HepG2 (cell line): ENCODE measurements around the gene MAN2A1. TPM values are rescaled to one million over a fixed set of nuclear protein-coding genes. Genes with fewer than 3 reads are reported as not detected.

Source experiments
- ATAC-seq: fragments of 200-7000 bp; cut with Tn5 transposase; 3 replicates; pipeline ENCODE4 v1.9.1; 2020; ENCODE audit warnings: mild to moderate bottlenecking, moderate library complexity
- BruUV-seq: library from RNA; stranded (reverse); fragments of 400-500 nt; replicated peaks from 2 replicates; lab custom pipeline; 2021; lab: Mats Ljungman, UMichigan
- CTCF ChIA-PET: fragments of 300-600 bp; formaldehyde crosslinking; extraction: SDS; loops from one replicate; lab custom pipeline; 2021; ENCODE audit warnings: low total read pairs, inconsistent platforms, low intra/inter-chr PET ratio; lab: Yijun Ruan, JAX
- POLR2A ChIA-PET: fragments of 350-600 bp; sonication (Branson Sonifier 250); formaldehyde crosslinking; loops from one replicate; lab custom pipeline; 2020; ENCODE audit warnings: antibody characterized with exemption, inconsistent platforms; lab: Yijun Ruan, JAX
- DNase-seq: peaks from one replicate; pipeline ENCODE4 v3.0.0-alpha.2; 2015; ENCODE audit warnings: low spot score
- FAIRE-seq: peaks from 3 replicates; lab custom pipeline; 2011; peaks lifted over from hg19 to GRCh38; lab: Jason Lieb, UNC
- H2AFZ ChIP-seq: one replicate; pipeline ENCODE4 v1.6.1; 2011; ENCODE audit warnings: low read length, inconsistent platforms
- H3K27ac ChIP-seq: fragments of 300-600 bp; 3 replicates; pipeline ENCODE4 v1.8.0; 2011; ENCODE audit warnings: mixed run types, mild to moderate bottlenecking, mixed read lengths, low read length, inconsistent platforms; ENCODE audit not compliant: insufficient read depth; ENCODE audit errors: extremely low read length
- H3K27me3 ChIP-seq, 2 experiments: fragments of 200-600 bp in 1 of 2; 2 replicates in 1 of 2; 3 replicates in 1 of 2; pipeline versions ENCODE4 v1.6.0 to v1.8.0; 2011; ENCODE audit warnings: low read length in 2 of 2, mild to moderate bottlenecking in 2 of 2, moderate library complexity in 2 of 2, inconsistent platforms in 1 of 2; ENCODE audit not compliant: insufficient read depth in 2 of 2, control insufficient read depth in 1 of 2
- H3K36me3 ChIP-seq, 2 experiments: fragments of 200-600 bp in 1 of 2; replicated peaks in 1 of 2; 2 replicates in 1 of 2; 3 replicates in 1 of 2; pipeline versions ENCODE4 v1.5.1 to v1.8.0; 2011; ENCODE audit warnings: low read length in 2 of 2, inconsistent platforms in 1 of 2; ENCODE audit not compliant: insufficient read depth in 2 of 2, control insufficient read depth in 1 of 2
- H3K4me1 ChIP-seq: 2 replicates; pipeline ENCODE4 v1.5.1; 2012; ENCODE audit warnings: low read length, inconsistent platforms; ENCODE audit not compliant: insufficient read depth
- H3K4me2 ChIP-seq: 2 replicates; pipeline ENCODE4 v1.6.0; 2011; ENCODE audit warnings: low read depth, low read length, inconsistent platforms
- H3K4me3 ChIP-seq, 3 experiments: fragments of 200-600 bp in 1 of 3; sonication (generic), shearing (Covaris generic) in 1 of 3; replicated peaks in 1 of 3; 2 replicates each; pipeline ENCODE4 v1.5.1; 2011 to 2016; ENCODE audit warnings: low read length in 3 of 3, inconsistent platforms in 2 of 3, low read depth in 2 of 3, mild to moderate bottlenecking in 2 of 3, control low read depth in 1 of 3, mixed read lengths in 1 of 3; ENCODE audit not compliant: insufficient read depth in 1 of 3
- H3K79me2 ChIP-seq: one replicate; pipeline ENCODE4 v1.6.1; 2011; ENCODE audit warnings: low read length, inconsistent platforms; ENCODE audit not compliant: insufficient read depth
- H3K9ac ChIP-seq: 2 replicates; pipeline ENCODE4 v1.6.0; 2011; ENCODE audit warnings: mild to moderate bottlenecking, low read depth, low read length, inconsistent platforms; ENCODE audit not compliant: insufficient read depth
- H3K9me3 ChIP-seq: 2 replicates; pipeline ENCODE4 v1.5.1; 2012; ENCODE audit warnings: mild to moderate bottlenecking, low read length
- H4K20me1 ChIP-seq: 2 replicates; pipeline ENCODE4 v1.6.0; 2011; ENCODE audit warnings: inconsistent platforms, mild to moderate bottlenecking, low read length, moderate library complexity; ENCODE audit not compliant: insufficient read depth
- ATRX ChIP-seq: sonication (generic); formaldehyde crosslinking; IDR thresholded peaks from 2 replicates; pipeline ENCODE4 v1.4.0; 2020; ENCODE audit warnings: missing genetic modification reagents, borderline replicate concordance
- CTCF ChIP-seq: sonication (generic); formaldehyde crosslinking; IDR thresholded peaks from 2 replicates; pipeline ENCODE4 v1.5.0; 2020; ENCODE audit warnings: mild to moderate bottlenecking, missing genetic modification reagents, moderate library complexity
- IRF1 ChIP-seq: sonication (generic); formaldehyde crosslinking; IDR thresholded peaks from 2 replicates; pipeline ENCODE4 v1.4.0; 2020; ENCODE audit warnings: low read depth, mild to moderate bottlenecking, missing genetic modification reagents
- KLF16 ChIP-seq, 2 experiments: sonication (generic) in 1 of 2; formaldehyde crosslinking in 1 of 2; IDR thresholded peaks; 2 replicates each; pipeline versions ENCODE4 v1.6.1 to v1.8.0; 2016 to 2023; ENCODE audit warnings: missing genetic modification reagents in 2 of 2, missing compliant biosample characterization in 1 of 2
- MYC ChIP-seq: sonication (generic); formaldehyde crosslinking; IDR thresholded peaks from 2 replicates; pipeline ENCODE4 v1.9.0; 2021; ENCODE audit warnings: missing genetic modification reagents, borderline replicate concordance
- NFKB2 ChIP-seq: sonication (generic); formaldehyde crosslinking; IDR thresholded peaks from 2 replicates; pipeline ENCODE4 v1.4.0; 2020; ENCODE audit warnings: missing genetic modification reagents, borderline replicate concordance
- NR2F1 ChIP-seq, 2 experiments: fragments of 450-650 bp in 1 of 2; formaldehyde crosslinking in 1 of 2; IDR thresholded peaks; 2 replicates each; pipeline versions ENCODE4 v1.5.0 to v1.6.1; 2016 to 2020; ENCODE audit warnings: mild to moderate bottlenecking in 1 of 2, missing compliant biosample characterization in 1 of 2, missing genetic modification reagents in 1 of 2, moderate library complexity in 1 of 2
- TEF ChIP-seq: sonication (generic); formaldehyde crosslinking; IDR thresholded peaks from 2 replicates; pipeline ENCODE4 v1.5.0; 2020; ENCODE audit warnings: missing genetic modification reagents
- ZNF350 ChIP-seq: sonication (generic); formaldehyde crosslinking; IDR thresholded peaks from 2 replicates; pipeline ENCODE4 v1.4.0; 2020; ENCODE audit warnings: mild to moderate bottlenecking, low read depth, missing genetic modification reagents, borderline replicate concordance
- ZNF777 ChIP-seq: sonication (generic); formaldehyde crosslinking; IDR thresholded peaks from 2 replicates; pipeline ENCODE4 v1.4.0; 2020; ENCODE audit warnings: missing genetic modification reagents
- ZSCAN9 ChIP-seq: IDR thresholded peaks from 2 replicates; pipeline ENCODE4 v1.6.1; 2016; ENCODE audit warnings: borderline replicate concordance
- in situ Hi-C: cut with HindIII; loops from 2 replicates; pipeline ENCODE4 v1.10.0; 2017; ENCODE audit warnings: low pct_unique_long_range_greater_than_20kb; ENCODE audit not compliant: extremely low pct_ligation_motif_present
- intact Hi-C: fragments of 100-400 bp; cut with micrococcal nuclease; formaldehyde crosslinking; loops from one replicate; pipeline ENCODE4 v1.10.0; 2022; ENCODE audit not compliant: unreplicated experiment
- polyA plus RNA-seq, 8 experiments: library from polyadenylated mRNA; depleted of rRNA in 3 of 8; stranded (reverse) in 7 of 8; unstranded in 1 of 8; fragments of >200 nt; fragmentation: Illumina TruSeq in 4 of 8; extraction: Trizol in 4 of 8; gene quantifications; 2 replicates each; pipeline versions ENCODE4 v1.2.1 to v1.2.3, GENCODE V29; 2011 to 2016; ENCODE audit warnings: low read depth in 4 of 8, missing spikeins in 1 of 8, mixed read lengths in 1 of 8; ENCODE audit not compliant: insufficient read depth in 1 of 8
- total RNA-seq, 5 experiments: library from RNA; depleted of rRNA; stranded (reverse); fragments of >200 nt; fragmentation: Illumina TruSeq; extraction: Trizol; gene quantifications; 2 replicates each; pipeline ENCODE4 v1.2.3, GENCODE V29; 2016; ENCODE audit warnings: low read depth in 1 of 5

The MAN2A1 gene
- total and polyA plus RNA-seq, 2 of the 13 experiments (the other 11 are each of a cell fraction or from before 2014, with no cell fraction given), result 56.2 to 80.5 TPM

GRCh38 chr5:109880907-109881685, 191.4 kb downstream of the MAN2A1 start (continued):
- TF ChIP-seq NR2F1 (CRISPR knock-in tag; IDR thresholded peaks at IDR 0.05), result no peak
- TF ChIP-seq MYC (CRISPR knock-in tag), result no peak
- no peak for TF ChIP-seq NFKB2 (CRISPR knock-in tag)

GRCh38 chr5:109882546-109882945, 192.8 kb downstream of the MAN2A1 start:
- Histone ChIP-seq H3K27ac (no peak overlapping the region), H3K9me3 (no peaks in the 10 kb centered on the region), H3K27me3 (no peaks in the 10 kb centered on the region), H2AFZ (no peak overlapping the region), H3K4me3 (no peak overlapping the region), H3K4me2 (no peak overlapping the region), H3K36me3 (no peaks in the 10 kb centered on the region), H3K9ac (no peak overlapping the region), H3K4me1 (peaks cover 15% of the 10 kb centered on the region), H4K20me1 (no peaks in the 10 kb centered on the region), H3K79me2 (no peaks in the 10 kb centered on the region)
- no TSS peak for BruUV-seq
- ChIA-PET CTCF (no interaction called here), POLR2A (no interaction called here)
- FAIRE-seq, result no peak
- TF ChIP-seq ZNF350 (CRISPR knock-in tag) (no peak), KLF16 (CRISPR knock-in tag; IDR thresholded peaks at IDR 0.05) (no peak), CTCF (CRISPR knock-in tag) (no peak), ZNF777 (CRISPR knock-in tag) (no peak), ATRX (CRISPR knock-in tag) (no peak), TEF (CRISPR knock-in tag) (no peak), IRF1 (no peak), ZSCAN9 (CRISPR knock-in tag) (no peak)
- in situ Hi-C loops (no loop called here), intact Hi-C loops (no loop called here)
- DNase-seq, result no peak
- no peak for ATAC-seq
